Iris pigment epithelial cell (primary cell): ENCODE measurements around the gene CD47.

Experiments
- DNase-seq: peaks from one replicate; pipeline ENCODE4 v3.0.0-alpha.2; 2011; ENCODE audit warnings: low read depth

The CD47 gene

DNA sequence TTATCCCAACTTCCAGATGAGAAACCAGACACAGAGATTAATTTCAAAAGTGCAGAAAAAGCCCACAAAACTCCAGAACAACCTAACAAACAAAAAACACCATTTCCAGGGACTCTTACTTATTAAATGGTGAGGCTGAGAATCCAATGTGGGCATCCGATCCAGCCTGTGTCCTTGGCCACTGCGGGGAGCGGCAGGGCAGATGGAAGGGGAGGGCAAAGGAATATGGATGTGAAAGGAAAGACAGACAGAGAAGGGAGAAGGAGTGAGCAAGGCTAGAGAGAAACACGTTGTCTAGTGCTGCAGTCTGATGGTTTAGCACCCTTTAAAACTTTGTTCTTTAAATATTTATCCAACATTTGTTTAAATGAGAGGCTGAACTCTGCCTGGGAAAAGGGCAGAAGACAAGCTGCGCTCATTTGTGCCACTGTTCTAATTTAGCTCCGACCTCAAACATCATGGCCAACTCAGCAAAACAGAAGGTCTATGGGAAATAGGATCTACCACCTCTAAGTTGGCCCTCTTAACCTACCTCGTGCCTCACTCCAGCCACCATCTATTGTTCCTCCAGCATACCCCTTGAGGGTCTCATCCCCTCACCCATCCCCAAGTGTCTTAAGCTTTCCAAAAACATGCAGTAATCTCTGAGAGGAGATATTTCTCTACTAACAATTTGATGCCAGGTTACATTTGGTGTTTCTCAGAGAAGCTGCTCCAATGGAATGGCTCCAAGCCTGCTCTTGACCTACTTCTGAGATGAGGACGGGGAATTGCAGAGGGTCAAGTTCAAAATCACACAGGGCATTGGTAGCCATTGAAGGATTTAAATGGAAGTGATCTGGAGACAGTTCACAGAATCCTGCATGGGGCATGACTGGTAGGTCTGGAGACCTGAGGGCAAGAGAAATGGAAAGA is 77.4 kb downstream of the CD47 start:
- DNase-seq, result no peak

DNA sequence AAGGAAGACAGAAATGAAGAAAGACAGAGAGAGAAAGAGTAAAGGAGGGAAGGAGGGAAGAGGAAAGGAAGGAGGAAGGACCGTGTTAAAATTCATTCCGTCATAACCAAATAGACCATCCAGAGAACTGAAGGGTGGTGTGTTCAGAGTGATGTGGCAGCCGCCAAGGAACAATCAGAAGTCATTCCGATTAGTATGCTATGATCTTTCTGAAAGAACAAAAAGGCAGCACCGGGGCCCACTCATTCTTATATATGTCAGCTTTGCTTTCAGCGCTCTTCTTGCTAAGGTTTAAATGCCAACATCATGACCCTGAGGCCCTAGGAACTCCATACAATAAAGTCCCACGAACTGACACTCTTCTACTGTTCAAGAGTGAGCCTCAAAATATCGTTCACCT is 78.5 kb downstream of the CD47 start:
- DNase-seq, result no peak

DNA sequence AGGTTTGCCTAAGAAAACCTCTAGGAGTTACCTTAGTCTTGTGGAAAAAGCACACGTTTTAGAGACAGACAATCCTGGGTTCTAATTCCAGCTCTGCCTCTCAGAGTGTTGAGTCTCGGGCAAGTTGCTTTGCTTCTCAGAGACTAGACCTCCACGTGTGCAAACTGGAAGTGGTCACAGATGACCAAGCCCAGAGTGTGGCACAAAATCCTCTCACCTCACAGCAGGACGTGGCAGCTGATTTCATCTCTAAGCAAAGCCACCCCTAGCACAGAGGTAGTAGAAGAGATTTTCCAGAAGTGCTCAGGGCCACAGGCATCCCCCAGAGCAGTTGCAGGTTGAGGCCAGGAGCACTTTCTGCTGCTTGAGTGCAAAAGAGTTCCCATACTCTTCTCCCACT is 79.2 kb downstream of the CD47 start:
- DNase-seq, result no peak

DNA sequence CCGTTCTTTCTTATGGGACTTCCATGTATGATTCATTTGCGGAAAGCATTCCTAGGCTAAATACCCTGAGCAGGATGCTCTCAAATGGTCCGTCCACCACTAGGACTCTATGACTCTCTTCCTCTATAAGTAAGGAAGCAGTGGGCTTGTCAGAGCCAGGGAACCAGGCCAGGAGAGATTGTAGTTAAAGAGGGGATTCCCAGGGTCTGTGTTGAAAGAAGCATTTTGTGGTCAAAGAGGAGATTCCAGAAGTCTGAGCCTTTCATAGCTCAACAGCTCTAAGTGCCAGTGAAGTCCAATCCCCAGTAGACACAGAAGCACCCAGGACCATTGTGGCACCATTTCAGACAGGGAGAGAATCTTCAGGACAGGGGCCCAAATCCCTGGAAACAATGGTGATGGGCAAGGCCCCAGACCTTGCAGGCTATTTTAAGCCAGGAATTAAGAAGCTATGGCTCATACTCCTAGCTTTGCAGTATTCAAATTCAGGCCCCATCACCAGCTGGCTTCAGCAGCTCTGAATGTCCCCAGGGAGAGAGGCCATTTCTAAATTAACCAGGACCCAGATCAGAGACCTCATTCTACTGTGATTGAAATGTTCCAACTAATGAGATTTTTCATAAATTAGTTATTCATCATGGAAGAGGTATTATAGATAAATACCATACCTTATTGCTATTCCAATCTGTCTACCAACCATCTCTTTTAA is 81.7 kb downstream of the CD47 start:
- DNase-seq, result peak; percentile 89

DNA sequence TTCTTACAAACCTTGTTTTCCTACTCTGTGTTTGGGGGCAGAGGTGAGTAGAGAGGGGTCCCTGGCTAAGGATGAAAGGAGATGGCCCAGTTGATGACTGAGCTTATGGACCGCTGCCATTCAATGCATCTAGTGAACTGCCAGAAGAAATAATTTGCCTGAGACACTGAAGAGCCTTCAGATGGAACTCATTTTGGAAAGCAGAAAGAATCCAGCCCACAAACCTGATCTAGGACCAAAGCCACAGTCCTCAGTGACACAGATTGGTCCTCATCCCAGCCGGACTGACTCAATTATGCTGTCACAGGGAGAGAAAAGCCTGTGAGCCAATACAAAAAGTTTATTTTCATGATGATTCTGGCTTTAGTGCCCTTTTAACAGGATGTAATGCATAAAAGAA is 82.7 kb downstream of the CD47 start:
- DNase-seq, result no peak

DNA sequence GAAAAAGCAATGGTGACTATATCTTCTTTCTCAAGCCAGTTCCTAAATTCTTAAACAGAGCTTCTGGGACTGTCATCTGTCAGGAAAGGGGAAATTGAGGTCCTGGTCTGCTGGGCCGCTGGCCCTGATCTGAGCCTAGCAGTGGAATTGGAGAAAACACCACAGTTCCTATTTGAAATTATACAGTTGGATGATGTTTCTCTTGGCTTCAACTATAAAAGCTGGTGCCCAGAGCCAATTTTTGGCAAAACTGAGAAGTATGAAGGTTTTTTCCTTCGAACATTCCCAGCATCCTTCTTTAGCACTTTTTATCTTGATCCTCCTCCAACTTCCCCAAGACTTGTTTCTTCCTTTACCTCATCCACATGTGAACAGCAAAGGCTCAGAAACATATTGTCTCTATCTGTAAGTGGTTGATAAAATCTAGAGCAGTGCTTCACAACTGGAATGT is 83.9 kb downstream of the CD47 start:
- DNase-seq, result no peak

DNA sequence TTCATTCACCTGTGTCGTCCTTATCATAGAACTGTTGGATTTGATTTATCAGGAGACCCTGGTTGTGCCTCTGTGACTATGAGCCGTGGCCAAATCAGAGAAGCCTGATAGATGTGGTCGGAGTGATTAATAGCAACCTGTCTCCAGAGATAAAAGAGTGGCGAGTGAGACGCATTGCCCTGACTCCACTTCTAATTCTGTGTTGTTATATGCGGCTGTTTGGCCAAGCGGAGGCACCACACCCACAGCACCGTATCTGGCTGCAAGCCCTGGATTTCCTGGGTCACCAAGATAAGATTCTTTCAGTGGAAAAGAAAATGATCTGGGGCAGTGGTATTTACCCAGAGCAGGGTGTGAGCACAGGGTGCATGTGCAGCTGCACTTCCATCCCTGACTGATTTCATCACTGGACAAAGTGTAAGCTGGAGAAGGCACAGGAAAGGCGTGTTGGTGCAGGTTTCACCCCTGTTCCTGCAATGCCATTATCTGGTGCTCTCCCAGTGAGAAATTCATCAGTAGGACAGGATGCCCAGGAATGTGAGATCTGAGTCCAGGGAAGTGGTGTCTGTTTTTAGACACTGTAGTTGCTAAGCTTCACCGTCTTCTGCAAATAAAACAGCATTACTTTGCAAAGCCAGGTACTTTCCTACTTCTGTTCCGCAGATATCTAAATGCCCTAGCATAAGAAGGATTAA is 84.6 kb downstream of the CD47 start:
- DNase-seq, result peak; percentile 29

DNA sequence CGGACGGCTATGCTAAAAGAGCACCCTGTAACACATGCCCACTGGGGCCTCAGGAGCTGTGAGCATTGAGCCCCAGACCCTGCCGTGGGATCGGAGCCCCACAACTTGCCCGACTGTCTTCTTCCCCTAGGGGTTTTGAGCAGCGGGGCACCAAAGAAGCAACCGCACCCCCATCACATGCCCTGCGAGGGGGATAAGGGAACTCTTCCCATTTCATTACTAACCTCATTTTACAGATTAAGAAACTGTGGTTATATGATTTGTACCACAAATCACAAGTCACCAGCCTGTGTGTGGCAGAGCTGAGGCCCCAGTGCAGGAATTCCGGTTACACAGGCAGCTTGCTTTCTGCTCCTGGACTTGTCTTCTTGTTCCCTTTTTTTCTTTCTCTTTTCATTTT is 86.2 kb downstream of the CD47 start:
- no peak for DNase-seq

DNA sequence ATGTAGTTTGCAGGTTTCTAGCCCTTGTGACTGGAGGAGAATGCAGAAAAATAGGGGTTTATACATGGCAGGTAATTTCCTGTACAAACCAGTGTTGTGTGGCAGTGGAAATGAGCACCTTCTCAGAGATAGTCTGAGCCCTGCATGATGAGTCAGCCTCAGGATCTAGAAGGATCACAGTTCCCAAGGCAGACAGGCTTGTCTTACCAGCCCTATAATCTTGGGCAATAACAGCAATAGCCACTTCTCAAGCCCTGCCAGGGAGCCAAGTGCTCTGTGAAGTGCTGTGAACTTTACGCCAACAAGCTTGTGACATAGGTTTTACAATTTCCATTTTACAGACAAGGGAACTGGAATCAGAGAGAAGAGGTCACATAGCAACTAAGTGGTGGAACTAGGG is 89.4 kb downstream of the CD47 start:
- peak; percentile 70 for DNase-seq

DNA sequence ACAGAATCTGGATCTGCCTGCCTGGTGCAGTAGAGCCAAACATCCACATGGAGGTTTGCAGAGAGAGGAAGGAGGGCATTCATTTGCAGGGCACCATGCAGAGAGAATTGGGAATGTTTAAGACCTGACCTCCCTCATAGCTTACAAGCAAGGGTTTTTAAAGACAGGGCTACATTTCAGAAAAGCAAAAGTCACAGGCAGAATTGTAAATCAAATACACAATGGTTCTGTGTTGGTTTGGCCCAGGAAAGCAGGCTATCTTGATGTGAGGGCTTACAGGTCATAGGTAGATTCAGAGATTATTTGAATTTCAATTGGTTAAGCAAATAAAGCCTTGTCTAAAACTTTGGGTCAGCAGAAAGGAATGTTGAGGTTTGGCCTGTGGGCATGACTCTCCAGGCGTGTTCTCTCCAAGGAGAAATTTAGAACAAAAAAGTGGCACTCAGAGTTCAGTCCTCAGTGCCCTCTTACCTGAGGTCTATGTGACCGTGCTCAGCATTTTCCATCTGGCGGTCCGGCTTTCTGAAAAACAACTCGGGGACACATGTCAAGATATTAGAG is 91.5 kb downstream of the CD47 start:
- DNase-seq, result peak; percentile 24

DNA sequence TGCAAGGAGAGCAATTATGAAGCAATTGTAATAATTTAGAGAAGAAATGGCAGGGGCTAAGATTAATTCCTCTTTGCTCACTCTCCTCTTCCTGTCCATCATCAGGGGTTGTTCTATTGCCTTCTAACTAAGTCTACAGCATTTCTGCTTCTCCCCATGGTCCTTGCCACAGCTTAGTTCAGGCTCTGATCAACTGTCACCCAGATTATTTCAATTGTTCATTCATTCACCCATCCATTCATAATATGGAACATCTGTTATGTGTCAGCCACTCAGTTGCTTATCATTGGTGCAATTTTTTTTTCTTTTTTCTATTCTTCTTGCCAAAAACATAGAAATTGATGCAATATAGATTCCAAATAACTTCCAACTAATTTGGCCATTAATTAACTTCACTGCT is 93.2 kb downstream of the CD47 start:
- DNase-seq, result peak; percentile 17

DNA sequence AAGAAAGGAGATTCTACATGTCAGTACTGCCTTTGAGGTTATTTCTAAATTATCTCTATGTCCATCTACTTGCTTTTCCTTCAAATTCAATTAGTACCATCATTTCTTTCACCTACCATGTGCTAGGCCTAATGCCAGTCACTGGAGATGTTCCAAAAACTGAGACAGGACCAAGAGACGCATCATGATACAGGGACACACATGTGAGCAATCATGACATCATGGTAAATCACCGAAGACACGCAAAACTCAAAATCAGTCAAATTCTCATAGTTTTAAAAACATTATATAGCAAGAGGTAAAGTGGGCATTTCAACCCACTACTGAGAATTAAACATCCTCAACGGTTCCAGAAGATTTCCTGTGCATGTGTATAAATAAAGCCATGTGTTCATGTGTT is 95.0 kb downstream of the CD47 start:
- DNase-seq, result no peak

DNA sequence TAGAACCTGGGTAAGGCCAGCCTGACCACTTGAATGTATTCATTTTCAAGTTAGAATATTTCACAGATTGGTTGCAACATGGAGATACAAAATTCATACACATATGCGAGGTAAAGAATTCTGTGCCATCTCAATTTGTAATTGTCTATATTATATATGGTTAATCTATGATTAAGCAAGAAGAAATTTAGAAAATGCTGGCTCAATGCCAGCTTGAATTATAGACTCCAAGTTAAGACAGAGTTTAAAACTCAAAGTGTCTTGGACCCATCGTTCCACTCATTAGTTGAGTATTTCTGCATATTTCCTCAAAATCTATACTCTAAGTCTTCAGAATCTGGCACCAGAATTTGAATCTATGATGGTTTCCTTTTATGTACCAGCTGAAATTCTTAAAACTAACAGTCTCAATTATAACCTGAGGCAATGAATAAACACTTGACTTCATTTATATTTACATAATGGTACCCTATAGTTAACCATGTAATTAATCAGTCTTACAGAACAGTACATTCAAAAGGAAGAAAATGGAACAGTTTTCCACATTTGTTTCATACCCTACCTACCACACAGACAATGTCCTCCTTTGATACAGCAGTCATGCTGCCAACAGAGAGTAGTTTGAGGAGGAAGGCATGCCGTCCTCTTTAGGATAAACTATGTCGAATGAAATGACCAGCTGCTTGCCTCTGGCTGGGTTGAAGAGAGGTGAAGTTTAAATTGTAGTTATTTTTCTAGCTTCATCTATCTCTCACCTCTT is 95.7 kb downstream of the CD47 start:
- no peak for DNase-seq

DNA sequence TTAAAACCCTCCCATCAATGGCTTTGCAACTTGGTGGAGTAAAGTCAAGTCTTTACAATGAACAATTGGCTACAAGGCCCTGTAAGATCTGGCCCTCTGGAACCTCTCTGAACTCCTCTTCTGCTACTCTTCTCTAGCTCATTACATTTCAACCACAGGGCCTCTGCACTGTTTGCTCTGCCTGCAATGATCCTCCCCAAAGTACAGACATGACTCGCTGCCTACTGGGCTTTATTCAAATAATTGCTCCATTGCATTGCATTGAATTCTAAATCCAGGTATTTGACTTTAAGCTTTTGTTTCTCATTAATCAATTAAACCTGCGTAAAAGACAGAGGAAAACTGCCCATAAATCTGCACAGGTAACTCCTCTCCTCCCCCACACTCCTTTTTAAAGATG is 96.7 kb downstream of the CD47 start:
- DNase-seq, result no peak

DNA sequence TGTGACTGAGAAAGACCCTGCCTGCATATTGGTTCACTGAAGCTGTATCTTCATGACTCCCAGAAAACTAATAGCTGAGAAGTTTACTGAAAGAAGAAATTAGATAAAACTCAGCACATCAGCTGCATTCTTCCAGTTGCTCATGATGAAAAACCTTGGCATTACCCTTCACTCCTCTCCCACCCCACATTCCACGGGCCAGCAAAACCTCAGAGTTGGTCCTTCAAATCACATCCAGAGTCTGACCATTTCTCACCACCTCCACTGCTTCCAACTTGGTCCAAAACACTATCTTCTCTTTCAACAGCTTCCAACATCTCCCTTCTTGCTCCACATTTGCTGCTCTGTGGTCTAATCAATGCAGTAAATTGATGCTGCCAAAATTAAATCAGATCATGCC is 97.1 kb downstream of the CD47 start:
- DNase-seq, result peak; percentile 42
